G401 (cell line): ENCODE data around the gene HYDIN. TPM values are rescaled to one million over a fixed set of nuclear protein-coding genes. Genes with fewer than 3 reads are reported as not detected.
"Not testable (repeated sequence)": the region's sequence is repeated elsewhere in the genome, so short reads cannot be mapped to it uniquely, and the experiment has no call there.

Experiments
- DNase-seq: peaks from one replicate; pipeline ENCODE4 v3.0.0-alpha.2; 2015; ENCODE audit warnings: low spot score
- in situ Hi-C: cut with HindIII; loops from 2 replicates; pipeline ENCODE4 v1.10.0; 2016; ENCODE audit warnings: low sequenced_read_pairs, mixed read lengths
- total RNA-seq: library from RNA; depleted of rRNA; stranded (reverse); fragments of >200 nt; shearing (Covaris generic); gene quantifications from 2 replicates; pipeline ENCODE4 v1.2.3, GENCODE V29; 2014

Gene HYDIN
- total RNA-seq, 1 experiment from 2014 or later: not detected

- in situ Hi-C loops: no loop called here
- DNase-seq: no peak
Observed at GRCh38 chr16:71229344-71229743, 1.2 kb downstream of the HYDIN start.

- no peak for DNase-seq
- in situ Hi-C loops: no loop called here
Observed at GRCh38 chr16:71226229-71227141, 4.0 kb downstream of the HYDIN start.

GRCh38 chr16:71225145-71225544, 5.4 kb downstream of the HYDIN start:
- no peak for DNase-seq
- in situ Hi-C loops: no loop called here

- in situ Hi-C loops: no loop called here
Observed at GRCh38 chr16:71218306-71218963, 12.1 kb downstream of the HYDIN start.

GRCh38 chr16:71217506-71217905, 13.0 kb downstream of the HYDIN start:
- in situ Hi-C loops: no loop called here
- DNase-seq: no peak

More at GRCh38 chr16:71218306-71218963, 12.1 kb downstream of the HYDIN start:
- DNase-seq: no peak

- DNase-seq: no peak
- in situ Hi-C loops: no loop called here
Observed at GRCh38 chr16:71216714-71217113, 13.8 kb downstream of the HYDIN start.

- DNase-seq: peak; percentile 9
- in situ Hi-C loops: no loop called here
Observed at GRCh38 chr16:71214746-71215381, 15.7 kb downstream of the HYDIN start.

- in situ Hi-C loops: no loop called here
- peak; percentile 2 for DNase-seq
Observed at GRCh38 chr16:71205482-71206131, 24.9 kb downstream of the HYDIN start.

- in situ Hi-C loops: no loop called here
- no peak for DNase-seq
Observed at GRCh38 chr16:71203631-71204030, 26.9 kb downstream of the HYDIN start.

- in situ Hi-C loops: no loop called here
- no peak for DNase-seq
Observed at GRCh38 chr16:71201556-71201955, 29.0 kb downstream of the HYDIN start.

- in situ Hi-C loops: no loop called here
- DNase-seq: no peak
Observed at GRCh38 chr16:71201054-71201453, 29.5 kb downstream of the HYDIN start.

GRCh38 chr16:71198408-71198807, 32.1 kb downstream of the HYDIN start:
- DNase-seq: no peak
- in situ Hi-C loops: no loop called here

- in situ Hi-C loops: no loop called here
- no peak for DNase-seq
Observed at GRCh38 chr16:71192387-71192786, 38.1 kb downstream of the HYDIN start.

- in situ Hi-C loops: no loop called here
- DNase-seq: no peak
Observed at GRCh38 chr16:71188956-71189712, 41.4 kb downstream of the HYDIN start.

GRCh38 chr16:71185347-71185746, 45.2 kb downstream of the HYDIN start:
- in situ Hi-C loops: no loop called here
- no peak for DNase-seq

GRCh38 chr16:71179569-71179968, 51.0 kb downstream of the HYDIN start:
- DNase-seq: no peak
- in situ Hi-C loops: no loop called here

GRCh38 chr16:71172481-71173207, 57.9 kb downstream of the HYDIN start:
- in situ Hi-C loops: no loop called here
- no peak for DNase-seq

GRCh38 chr16:71161007-71161406, 69.5 kb downstream of the HYDIN start:
- in situ Hi-C loops, DNase-seq: not testable (repeated sequence)
